Measurements from ENCODE around the gene GSTT4.
"Not testable (repeated sequence)": the region's sequence is repeated elsewhere in the genome, so short reads cannot be mapped to it uniquely, and the experiment has no call there.

GSTT4 gene

GRCh38 chr22:24005201-24005600 is at the start of gene GSTT4:
TSS of gene GSTT4 (minus strand) at chr22:24005453. CDS start at chr22:24005356, 97 bp downstream.
- FAIRE-seq, result no peak

- FAIRE-seq, result no peak
These were observed 49.1 kb upstream of the GSTT4 start for GRCh38 chr22:24054356-24054755.

- no peak for FAIRE-seq
These were observed 48.4 kb upstream of the GSTT4 start for GRCh38 chr22:24053481-24054226.

- no peak for FAIRE-seq
These were observed 46.3 kb upstream of the GSTT4 start for GRCh38 chr22:24051568-24051967.

GRCh38 chr22:24051028-24051427 is 45.8 kb upstream of the GSTT4 start:
- FAIRE-seq, result no peak

GRCh38 chr22:24049978-24050377 is 44.7 kb upstream of the GSTT4 start:
- FAIRE-seq, result no peak

- no peak for FAIRE-seq
These were observed 44.0 kb upstream of the GSTT4 start for GRCh38 chr22:24049211-24049610.

- no peak for FAIRE-seq
These were observed 40.8 kb upstream of the GSTT4 start for GRCh38 chr22:24046024-24046423.

- no peak for FAIRE-seq
These were observed 38.7 kb upstream of the GSTT4 start for GRCh38 chr22:24043958-24044357.

- not testable (repeated sequence) for FAIRE-seq
These were observed 38.2 kb upstream of the GSTT4 start for GRCh38 chr22:24043465-24043864.

- FAIRE-seq, result no peak
These were observed 35.7 kb upstream of the GSTT4 start for GRCh38 chr22:24040946-24041345.

GRCh38 chr22:24039046-24039445 is 33.8 kb upstream of the GSTT4 start:
- no peak for FAIRE-seq

- no peak for FAIRE-seq
These were observed 32.9 kb upstream of the GSTT4 start for GRCh38 chr22:24037851-24038765.

GRCh38 chr22:24035296-24035695 is 30.0 kb upstream of the GSTT4 start:
- FAIRE-seq, result no peak

- no peak for FAIRE-seq
These were observed 28.5 kb upstream of the GSTT4 start for GRCh38 chr22:24033731-24034130.

GRCh38 chr22:24030186-24030702 is 25.0 kb upstream of the GSTT4 start:
- no peak for FAIRE-seq

GRCh38 chr22:24029304-24029703 is 24.1 kb upstream of the GSTT4 start:
- FAIRE-seq, result no peak

GRCh38 chr22:24028533-24028932 is 23.3 kb upstream of the GSTT4 start:
- FAIRE-seq, result no peak

- FAIRE-seq, result no peak
These were observed 22.7 kb upstream of the GSTT4 start for GRCh38 chr22:24027991-24028390.

GRCh38 chr22:24027389-24027975 is 22.2 kb upstream of the GSTT4 start:
- no peak for FAIRE-seq

- no peak for FAIRE-seq
These were observed 21.5 kb upstream of the GSTT4 start for GRCh38 chr22:24026733-24027132.

GRCh38 chr22:24026056-24026455 is 20.8 kb upstream of the GSTT4 start:
- no peak for FAIRE-seq

- FAIRE-seq, result no peak
These were observed 20.2 kb upstream of the GSTT4 start for GRCh38 chr22:24025475-24025874.
